ENCODE data around the gene SYDE2.

DNA sequence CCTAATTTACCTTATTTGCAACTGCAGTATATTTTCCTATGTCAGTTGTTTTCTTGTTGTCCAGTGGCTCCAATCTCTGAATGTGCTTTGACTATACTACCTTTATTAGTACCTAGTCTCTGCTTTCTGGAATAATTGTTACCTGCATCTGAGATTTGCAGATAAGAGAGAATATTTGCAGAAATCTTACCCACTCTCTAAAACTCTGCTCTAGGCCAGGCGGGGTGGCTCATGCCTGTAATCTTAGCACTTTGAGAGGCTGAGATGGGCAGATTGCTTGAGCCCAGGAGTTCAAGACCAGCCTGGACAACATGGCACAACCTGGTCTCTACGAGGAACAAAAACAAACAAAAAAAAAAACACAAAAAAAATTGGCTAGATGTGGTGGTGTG is 2.0 kb upstream of the SYDE2 start:
- no peak for TF ChIP-seq NRF1 (IDR thresholded peaks at IDR 0.05; ENCODE audit: low read depth, low read length)
- TF ChIP-seq YY1 (IDR thresholded peaks at IDR 0.05; ENCODE audit: low read depth): no peak
- no peak for TF ChIP-seq POLR2AphosphoS5 (IDR thresholded peaks at IDR 0.05; ENCODE audit: low read depth, low read length)
- TF ChIP-seq, protein P1, sequence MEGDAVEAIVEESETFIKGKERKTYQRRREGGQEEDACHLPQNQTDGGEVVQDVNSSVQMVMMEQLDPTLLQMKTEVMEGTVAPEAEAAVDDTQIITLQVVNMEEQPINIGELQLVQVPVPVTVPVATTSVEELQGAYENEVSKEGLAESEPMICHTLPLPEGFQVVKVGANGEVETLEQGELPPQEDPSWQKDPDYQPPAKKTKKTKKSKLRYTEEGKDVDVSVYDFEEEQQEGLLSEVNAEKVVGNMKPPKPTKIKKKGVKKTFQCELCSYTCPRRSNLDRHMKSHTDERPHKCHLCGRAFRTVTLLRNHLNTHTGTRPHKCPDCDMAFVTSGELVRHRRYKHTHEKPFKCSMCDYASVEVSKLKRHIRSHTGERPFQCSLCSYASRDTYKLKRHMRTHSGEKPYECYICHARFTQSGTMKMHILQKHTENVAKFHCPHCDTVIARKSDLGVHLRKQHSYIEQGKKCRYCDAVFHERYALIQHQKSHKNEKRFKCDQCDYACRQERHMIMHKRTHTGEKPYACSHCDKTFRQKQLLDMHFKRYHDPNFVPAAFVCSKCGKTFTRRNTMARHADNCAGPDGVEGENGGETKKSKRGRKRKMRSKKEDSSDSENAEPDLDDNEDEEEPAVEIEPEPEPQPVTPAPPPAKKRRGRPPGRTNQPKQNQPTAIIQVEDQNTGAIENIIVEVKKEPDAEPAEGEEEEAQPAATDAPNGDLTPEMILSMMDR (IDR thresholded peaks at IDR 0.05): no peak
- TF ChIP-seq RCOR1 (IDR thresholded peaks at IDR 0.05; ENCODE audit: low read length): no peak
- TF ChIP-seq CHD2 (IDR thresholded peaks at IDR 0.05; ENCODE audit: low read length, partially characterized antibody): no peak
- no peak for TF ChIP-seq REST (IDR thresholded peaks at IDR 0.05; ENCODE audit: low read depth, low read length)
- no peak for TF ChIP-seq SMC3 (IDR thresholded peaks at IDR 0.05; ENCODE audit: low read depth, low read length)
- TF ChIP-seq GABPA (IDR thresholded peaks at IDR 0.05; ENCODE audit: low read depth): no peak
- no peak for TF ChIP-seq TAF1 (IDR thresholded peaks at IDR 0.05; ENCODE audit: borderline replicate concordance, low read depth, low read length)
